CD14-positive monocyte (primary cell): ENCODE measurements around the gene AGXT. TPM values are rescaled to one million over a fixed set of nuclear protein-coding genes. Genes with fewer than 3 reads are reported as not detected.

Source experiments
- DNase-seq, 3 donors: peaks; one replicate each; pipeline ENCODE4 v3.0.0-alpha.2; 2011 to 2022
- H2AFZ ChIP-seq: 2 replicates; pipeline ENCODE4 v1.6.0; 2012; ENCODE audit warnings: mild to moderate bottlenecking, low read depth, low read length, inconsistent platforms; ENCODE audit not compliant: insufficient read depth, poor library complexity, severe bottlenecking
- H3K27ac ChIP-seq, 2 donors: 1 replicate in 1 of 2; 2 replicates in 1 of 2; pipeline ENCODE4 v1.5.1; 2012 to 2013; ENCODE audit warnings: low read length in 2 of 2, control low read depth in 1 of 2, inconsistent platforms in 1 of 2, low read depth in 1 of 2, mild to moderate bottlenecking in 1 of 2
- H3K27me3 ChIP-seq, 2 donors: one replicate each; pipeline versions ENCODE4 v1.6.0 to v1.6.1; 2011 to 2013; ENCODE audit warnings: low read length in 2 of 2; ENCODE audit not compliant: control insufficient read depth in 2 of 2, insufficient read depth in 2 of 2
- H3K36me3 ChIP-seq, 2 donors: replicated peaks in 1 of 2; 1 replicate in 1 of 2; 2 replicates in 1 of 2; pipeline versions ENCODE4 v1.5.1 to v1.6.1; 2012 to 2013; ENCODE audit warnings: low read length in 2 of 2, control low read depth in 1 of 2, inconsistent platforms in 1 of 2, mild to moderate bottlenecking in 1 of 2; ENCODE audit not compliant: insufficient read depth in 2 of 2, control insufficient read depth in 1 of 2
- H3K4me1 ChIP-seq, 2 donors: 1 replicate in 1 of 2; 2 replicates in 1 of 2; pipeline versions ENCODE4 v1.5.1 to v1.6.1; 2012 to 2013; ENCODE audit warnings: low read length in 2 of 2, control low read depth in 1 of 2, inconsistent platforms in 1 of 2, mild to moderate bottlenecking in 1 of 2, moderate library complexity in 1 of 2; ENCODE audit not compliant: insufficient read depth in 2 of 2, control insufficient read depth in 1 of 2
- H3K4me2 ChIP-seq: replicated peaks from 2 replicates; pipeline ENCODE3; 2012; ENCODE audit warnings: low read length, moderate library complexity, mild to moderate bottlenecking; ENCODE audit not compliant: poor library complexity, severe bottlenecking; ENCODE audit errors: extremely low read depth
- H3K4me3 ChIP-seq, 3 experiments: fragments of 200-600 bp in 1 of 3; sonication (generic) in 1 of 3; replicated peaks in 1 of 3; 1 replicate in 2 of 3; 2 replicates in 1 of 3; pipeline ENCODE4 v1.5.1; 2011 to 2013; ENCODE audit warnings: low read length in 3 of 3, mild to moderate bottlenecking in 3 of 3, control low read depth in 2 of 3, low read depth in 2 of 3, inconsistent platforms in 1 of 3, moderate library complexity in 1 of 3
- H3K79me2 ChIP-seq: 2 replicates; pipeline ENCODE4 v1.6.0; 2012; ENCODE audit warnings: mild to moderate bottlenecking, control low read depth, inconsistent platforms, low read length, moderate library complexity; ENCODE audit not compliant: insufficient read depth
- H3K9ac ChIP-seq: 2 replicates; pipeline ENCODE4 v1.6.0; 2017; ENCODE audit warnings: low read length, mild to moderate bottlenecking; ENCODE audit not compliant: insufficient read depth, poor library complexity, severe bottlenecking
- H3K9me3 ChIP-seq, 2 donors: replicated peaks in 1 of 2; 1 replicate in 1 of 2; 2 replicates in 1 of 2; pipeline versions ENCODE4 v1.5.1 to v1.6.1; 2012 to 2013; ENCODE audit warnings: low read length in 2 of 2, control low read depth in 1 of 2; ENCODE audit not compliant: control insufficient read depth in 1 of 2, insufficient read depth in 1 of 2
- H4K20me1 ChIP-seq: 2 replicates; pipeline ENCODE4 v1.6.0; 2012; ENCODE audit warnings: mild to moderate bottlenecking, low read length, control low read depth, moderate library complexity; ENCODE audit not compliant: insufficient read depth
- H3K27ac Mint-ChIP-seq, 7 donors: one replicate each; pipeline ENCODE4 v1.8.0; 2020; ENCODE audit warnings: mild to moderate bottlenecking in 7 of 7, mixed read lengths in 7 of 7, moderate library complexity in 6 of 7, inconsistent platforms in 2 of 7
- H3K27me3 Mint-ChIP-seq, 3 donors: one replicate each; pipeline ENCODE4 v1.8.0; 2021 to 2022; ENCODE audit warnings: low read depth in 3 of 3, mild to moderate bottlenecking in 3 of 3, mixed read lengths in 3 of 3, moderate library complexity in 3 of 3, inconsistent platforms in 1 of 3
- H3K36me3 Mint-ChIP-seq, 2 donors: one replicate each; pipeline ENCODE4 v1.8.0; 2020; ENCODE audit warnings: mixed read lengths in 2 of 2, inconsistent platforms in 1 of 2, mild to moderate bottlenecking in 1 of 2
- H3K4me1 Mint-ChIP-seq: one replicate; pipeline ENCODE4 v1.8.0; 2020; ENCODE audit warnings: mild to moderate bottlenecking, mixed read lengths
- H3K4me3 Mint-ChIP-seq, 2 donors: one replicate each; pipeline ENCODE4 v1.8.0; 2020; ENCODE audit warnings: mild to moderate bottlenecking in 2 of 2, mixed read lengths in 2 of 2, moderate library complexity in 1 of 2
- H3K9me3 Mint-ChIP-seq, 7 donors: one replicate each; pipeline ENCODE4 v1.8.0; 2020 to 2022; ENCODE audit warnings: mixed read lengths in 7 of 7, mild to moderate bottlenecking in 6 of 7, moderate library complexity in 6 of 7, inconsistent platforms in 2 of 7
- CTCF ChIP-seq: fragments of 200-600 bp; IDR thresholded peaks from one replicate; pipeline ENCODE4 v1.8.0; 2022; ENCODE audit warnings: antibody characterized with exemption, mild to moderate bottlenecking
- WGBS: methylation state at CpG from one replicate; pipeline ENCODE4 v1.1.5; 2013; ENCODE audit warnings: missing lambda C conversion rate; ENCODE audit not compliant: insufficient coverage; 5-methylcytosine and 5-hydroxymethylcytosine counted together
- intact Hi-C, 2 donors: fragments of 100-400 bp; cut with micrococcal nuclease; formaldehyde crosslinking; loops; one replicate each; pipeline versions ENCODE4 v1.15.0 to v1.15.1; 2023
- polyA plus RNA-seq, 3 donors: library from polyadenylated mRNA; depleted of rRNA in 1 of 3; unstranded in 2 of 3; stranded (reverse) in 1 of 3; fragments of 300-500 nt in 2 of 3; fragments of >200 nt in 1 of 3; fragmentation: Illumina TruSeq in 2 of 3; gene quantifications; 1 replicate in 2 of 3; 2 replicates in 1 of 3; pipeline ENCODE4 v1.2.3, GENCODE V29; 2012 to 2021

AGXT gene
- polyA plus RNA-seq, 3 donors: not detected

GRCh38 chr2:240904216-240905175 lies 35.9 kb downstream of the AGXT start:
- H2AFZ ChIP-seq: no peak overlapping the region
- no peak for DNase-seq
- H3K9me3 Mint-ChIP-seq: peaks cover 0 to 6% (median 0%) of the 10 kb centered on the region in 7 donors
- intact Hi-C loops: no loop called here
- no peaks in the 10 kb centered on the region for H3K36me3 Mint-ChIP-seq
- no peak overlapping the region for H3K9ac ChIP-seq
- peaks cover 2 to 11% (median 5%) of the 10 kb centered on the region in 3 donors for H3K27me3 Mint-ChIP-seq
- H3K27ac Mint-ChIP-seq: peak overlapping the region in 1 of 7 donors; percentile 46
- H3K27ac ChIP-seq: no peak overlapping the region
- no peaks in the 10 kb centered on the region for H3K79me2 ChIP-seq
- H3K9me3 ChIP-seq: no peaks in the 10 kb centered on the region
- no peaks in the 10 kb centered on the region for H3K4me1 Mint-ChIP-seq
- H3K27me3 ChIP-seq: no peaks in the 10 kb centered on the region
- 89% methylated on average over 18 of the region's 19 CpGs for WGBS
- no peak overlapping the region for H3K4me3 Mint-ChIP-seq
- H3K36me3 ChIP-seq: no peaks in the 10 kb centered on the region
- TF ChIP-seq CTCF: no peak
- H4K20me1 ChIP-seq: no peaks in the 10 kb centered on the region
- H3K4me2 ChIP-seq: no peak overlapping the region
- no peak overlapping the region for H3K4me3 ChIP-seq
- H3K4me1 ChIP-seq: no peaks in the 10 kb centered on the region

GRCh38 chr2:240905176-240905781 lies 36.7 kb downstream of the AGXT start:
- 44% methylated on average over 13 of the region's 13 CpGs for WGBS

More at GRCh38 chr2:240905176-240905781, 36.7 kb downstream of the AGXT start:
- Histone ChIP-seq H2AFZ (no peak overlapping the region), H3K9ac (no peak overlapping the region), H4K20me1 (no peaks in the 10 kb centered on the region), H3K27me3 (no peaks in the 10 kb centered on the region), H3K27ac (no peak overlapping the region), H3K4me2 (no peak overlapping the region), H3K4me3 (no peak overlapping the region), H3K79me2 (no peaks in the 10 kb centered on the region), H3K36me3 (no peaks in the 10 kb centered on the region), H3K4me1 (no peaks in the 10 kb centered on the region), H3K9me3 (no peaks in the 10 kb centered on the region)
- DNase-seq: no peak
- Mint-ChIP-seq H3K9me3 (peaks cover 0 to 6% (median 0%) of the 10 kb centered on the region in 7 donors), H3K36me3 (no peaks in the 10 kb centered on the region), H3K27me3 (peaks cover 2 to 11% (median 5%) of the 10 kb centered on the region in 3 donors), H3K4me3 (no peak overlapping the region), H3K4me1 (no peaks in the 10 kb centered on the region), H3K27ac (peak overlapping the region in 1 of 7 donors; percentile 40)
- TF ChIP-seq CTCF: no peak
- intact Hi-C loops: no loop called here
